ENCODE measurements around the gene TRERF1.

The TRERF1 gene

DNA sequence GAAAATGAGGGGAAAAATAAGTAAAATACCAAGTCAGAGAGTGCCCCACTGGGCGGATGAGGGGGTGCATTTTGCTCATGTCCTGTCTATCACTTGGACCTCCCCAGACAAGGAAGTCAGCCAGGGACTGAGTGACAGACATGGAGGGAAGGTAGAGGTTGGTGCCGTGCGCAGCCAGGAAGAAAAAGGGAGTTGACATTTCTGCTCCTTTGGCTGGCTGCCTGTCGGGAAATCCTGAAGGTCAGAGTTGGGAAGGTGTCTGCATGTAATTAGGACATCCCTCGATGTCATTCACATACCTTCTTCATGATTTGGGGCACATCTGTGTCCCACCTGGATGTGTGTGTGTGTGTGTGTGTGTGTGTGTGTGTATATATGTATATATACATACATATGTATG is 269.6 kb downstream of the TRERF1 start:
- ATAC-seq: no peak
- TF ChIP-seq TOX (CRISPR knock-in tag; IDR thresholded peaks at IDR 0.05; ENCODE audit: borderline replicate concordance): no peak
- TF ChIP-seq ZNF8 (CRISPR knock-in tag; IDR thresholded peaks at IDR 0.05): no peak
- TF ChIP-seq ZC3H10 (CRISPR knock-in tag; IDR thresholded peaks at IDR 0.05): no peak
- TF ChIP-seq, protein P1, sequence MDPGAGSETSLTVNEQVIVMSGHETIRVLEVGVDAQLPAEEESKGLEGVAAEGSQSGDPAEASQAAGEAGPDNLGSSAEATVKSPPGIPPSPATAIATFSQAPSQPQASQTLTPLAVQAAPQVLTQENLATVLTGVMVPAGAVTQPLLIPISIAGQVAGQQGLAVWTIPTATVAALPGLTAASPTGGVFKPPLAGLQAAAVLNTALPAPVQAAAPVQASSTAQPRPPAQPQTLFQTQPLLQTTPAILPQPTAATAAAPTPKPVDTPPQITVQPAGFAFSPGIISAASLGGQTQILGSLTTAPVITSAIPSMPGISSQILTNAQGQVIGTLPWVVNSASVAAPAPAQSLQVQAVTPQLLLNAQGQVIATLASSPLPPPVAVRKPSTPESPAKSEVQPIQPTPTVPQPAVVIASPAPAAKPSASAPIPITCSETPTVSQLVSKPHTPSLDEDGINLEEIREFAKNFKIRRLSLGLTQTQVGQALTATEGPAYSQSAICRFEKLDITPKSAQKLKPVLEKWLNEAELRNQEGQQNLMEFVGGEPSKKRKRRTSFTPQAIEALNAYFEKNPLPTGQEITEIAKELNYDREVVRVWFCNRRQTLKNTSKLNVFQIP (CRISPR knock-in tag; IDR thresholded peaks at IDR 0.05; ENCODE audit: borderline replicate concordance, low read depth): no peak
- no peak for TF ChIP-seq ISL1 (CRISPR knock-in tag; IDR thresholded peaks at IDR 0.05)
- TF ChIP-seq SNAI2 (CRISPR knock-in tag; IDR thresholded peaks at IDR 0.05): no peak
- TF ChIP-seq ZNF70 (CRISPR knock-in tag; IDR thresholded peaks at IDR 0.05): no peak
- TF ChIP-seq GLIS3 (CRISPR knock-in tag; IDR thresholded peaks at IDR 0.05): no peak
- TF ChIP-seq CSDC2 (CRISPR knock-in tag; IDR thresholded peaks at IDR 0.05): no peak
- TF ChIP-seq, protein P2, sequence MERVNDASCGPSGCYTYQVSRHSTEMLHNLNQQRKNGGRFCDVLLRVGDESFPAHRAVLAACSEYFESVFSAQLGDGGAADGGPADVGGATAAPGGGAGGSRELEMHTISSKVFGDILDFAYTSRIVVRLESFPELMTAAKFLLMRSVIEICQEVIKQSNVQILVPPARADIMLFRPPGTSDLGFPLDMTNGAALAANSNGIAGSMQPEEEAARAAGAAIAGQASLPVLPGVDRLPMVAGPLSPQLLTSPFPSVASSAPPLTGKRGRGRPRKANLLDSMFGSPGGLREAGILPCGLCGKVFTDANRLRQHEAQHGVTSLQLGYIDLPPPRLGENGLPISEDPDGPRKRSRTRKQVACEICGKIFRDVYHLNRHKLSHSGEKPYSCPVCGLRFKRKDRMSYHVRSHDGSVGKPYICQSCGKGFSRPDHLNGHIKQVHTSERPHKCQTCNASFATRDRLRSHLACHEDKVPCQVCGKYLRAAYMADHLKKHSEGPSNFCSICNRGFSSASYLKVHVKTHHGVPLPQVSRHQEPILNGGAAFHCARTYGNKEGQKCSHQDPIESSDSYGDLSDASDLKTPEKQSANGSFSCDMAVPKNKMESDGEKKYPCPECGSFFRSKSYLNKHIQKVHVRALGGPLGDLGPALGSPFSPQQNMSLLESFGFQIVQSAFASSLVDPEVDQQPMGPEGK (CRISPR knock-in tag; IDR thresholded peaks at IDR 0.05; ENCODE audit: borderline replicate concordance): no peak
- no peak for TF ChIP-seq ARNTL (CRISPR knock-in tag; IDR thresholded peaks at IDR 0.05; ENCODE audit: borderline replicate concordance, low read depth)
- no peak for TF ChIP-seq ZFP3 (CRISPR knock-in tag; IDR thresholded peaks at IDR 0.05)
- TF ChIP-seq PPARA (CRISPR knock-in tag; IDR thresholded peaks at IDR 0.05; ENCODE audit: borderline replicate concordance): no peak
- no peak for TF ChIP-seq BACH2 (CRISPR knock-in tag; IDR thresholded peaks at IDR 0.05; ENCODE audit: borderline replicate concordance)
- TF ChIP-seq, protein P3, sequence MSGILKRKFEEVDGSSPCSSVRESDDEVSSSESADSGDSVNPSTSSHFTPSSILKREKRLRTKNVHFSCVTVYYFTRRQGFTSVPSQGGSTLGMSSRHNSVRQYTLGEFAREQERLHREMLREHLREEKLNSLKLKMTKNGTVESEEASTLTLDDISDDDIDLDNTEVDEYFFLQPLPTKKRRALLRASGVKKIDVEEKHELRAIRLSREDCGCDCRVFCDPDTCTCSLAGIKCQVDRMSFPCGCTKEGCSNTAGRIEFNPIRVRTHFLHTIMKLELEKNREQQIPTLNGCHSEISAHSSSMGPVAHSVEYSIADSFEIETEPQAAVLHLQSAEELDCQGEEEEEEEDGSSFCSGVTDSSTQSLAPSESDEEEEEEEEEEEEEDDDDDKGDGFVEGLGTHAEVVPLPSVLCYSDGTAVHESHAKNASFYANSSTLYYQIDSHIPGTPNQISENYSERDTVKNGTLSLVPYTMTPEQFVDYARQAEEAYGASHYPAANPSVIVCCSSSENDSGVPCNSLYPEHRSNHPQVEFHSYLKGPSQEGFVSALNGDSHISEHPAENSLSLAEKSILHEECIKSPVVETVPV (CRISPR knock-in tag; IDR thresholded peaks at IDR 0.05): no peak
- no peak for TF ChIP-seq ZNF565 (CRISPR knock-in tag; conservative IDR thresholded peaks at IDR 0.05; ENCODE audit: low read depth)
- TF ChIP-seq, protein P4, sequence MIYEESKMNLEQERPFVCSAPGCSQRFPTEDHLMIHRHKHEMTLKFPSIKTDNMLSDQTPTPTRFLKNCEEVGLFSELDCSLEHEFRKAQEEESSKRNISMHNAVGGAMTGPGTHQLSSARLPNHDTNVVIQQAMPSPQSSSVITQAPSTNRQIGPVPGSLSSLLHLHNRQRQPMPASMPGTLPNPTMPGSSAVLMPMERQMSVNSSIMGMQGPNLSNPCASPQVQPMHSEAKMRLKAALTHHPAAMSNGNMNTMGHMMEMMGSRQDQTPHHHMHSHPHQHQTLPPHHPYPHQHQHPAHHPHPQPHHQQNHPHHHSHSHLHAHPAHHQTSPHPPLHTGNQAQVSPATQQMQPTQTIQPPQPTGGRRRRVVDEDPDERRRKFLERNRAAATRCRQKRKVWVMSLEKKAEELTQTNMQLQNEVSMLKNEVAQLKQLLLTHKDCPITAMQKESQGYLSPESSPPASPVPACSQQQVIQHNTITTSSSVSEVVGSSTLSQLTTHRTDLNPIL (CRISPR knock-in tag; IDR thresholded peaks at IDR 0.05; ENCODE audit: low read depth): no peak

DNA sequence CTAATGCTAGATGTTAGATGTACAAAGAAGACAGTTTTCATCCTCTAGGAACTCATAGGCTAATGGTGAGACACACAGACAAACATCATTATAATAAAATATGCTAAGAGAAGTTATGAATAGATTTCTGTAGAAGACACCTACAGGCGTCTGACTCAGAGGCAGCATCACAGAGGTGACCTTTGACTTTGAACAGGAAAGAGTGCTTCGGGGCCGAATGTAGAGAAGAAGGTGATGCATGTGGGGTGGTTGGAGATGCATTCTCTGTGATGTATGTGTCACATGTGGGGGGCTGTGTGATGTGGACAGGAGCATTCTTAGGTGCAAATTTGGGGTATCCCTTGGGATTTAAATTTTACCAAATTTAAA is 271.8 kb downstream of the TRERF1 start:
- no peak for ATAC-seq
- TF ChIP-seq, protein P1 (CRISPR knock-in tag; IDR thresholded peaks at IDR 0.05; ENCODE audit: borderline replicate concordance, low read depth): no peak
- TF ChIP-seq BACH2 (CRISPR knock-in tag; IDR thresholded peaks at IDR 0.05; ENCODE audit: borderline replicate concordance) (no peak), ZNF565 (CRISPR knock-in tag; conservative IDR thresholded peaks at IDR 0.05; ENCODE audit: low read depth) (no peak), GLIS3 (CRISPR knock-in tag; IDR thresholded peaks at IDR 0.05) (no peak), PPARA (CRISPR knock-in tag; IDR thresholded peaks at IDR 0.05; ENCODE audit: borderline replicate concordance) (no peak), CSDC2 (CRISPR knock-in tag; IDR thresholded peaks at IDR 0.05) (no peak), RARB (CRISPR knock-in tag; IDR thresholded peaks at IDR 0.05) (no peak), TOX (CRISPR knock-in tag; IDR thresholded peaks at IDR 0.05; ENCODE audit: borderline replicate concordance) (no peak), OSR1 (CRISPR knock-in tag; IDR thresholded peaks at IDR 0.05) (no peak), ZC3H10 (CRISPR knock-in tag; IDR thresholded peaks at IDR 0.05) (no peak), ZFP30 (CRISPR knock-in tag; IDR thresholded peaks at IDR 0.05) (no peak), TCF4 (CRISPR knock-in tag; IDR thresholded peaks at IDR 0.05; ENCODE audit: borderline replicate concordance) (no peak), ESRRG (CRISPR knock-in tag; IDR thresholded peaks at IDR 0.05) (no peak), ZNF8 (CRISPR knock-in tag; IDR thresholded peaks at IDR 0.05) (no peak)
- TF ChIP-seq, protein P4 (CRISPR knock-in tag; IDR thresholded peaks at IDR 0.05; ENCODE audit: low read depth): no peak
- TF ChIP-seq, protein P5, sequence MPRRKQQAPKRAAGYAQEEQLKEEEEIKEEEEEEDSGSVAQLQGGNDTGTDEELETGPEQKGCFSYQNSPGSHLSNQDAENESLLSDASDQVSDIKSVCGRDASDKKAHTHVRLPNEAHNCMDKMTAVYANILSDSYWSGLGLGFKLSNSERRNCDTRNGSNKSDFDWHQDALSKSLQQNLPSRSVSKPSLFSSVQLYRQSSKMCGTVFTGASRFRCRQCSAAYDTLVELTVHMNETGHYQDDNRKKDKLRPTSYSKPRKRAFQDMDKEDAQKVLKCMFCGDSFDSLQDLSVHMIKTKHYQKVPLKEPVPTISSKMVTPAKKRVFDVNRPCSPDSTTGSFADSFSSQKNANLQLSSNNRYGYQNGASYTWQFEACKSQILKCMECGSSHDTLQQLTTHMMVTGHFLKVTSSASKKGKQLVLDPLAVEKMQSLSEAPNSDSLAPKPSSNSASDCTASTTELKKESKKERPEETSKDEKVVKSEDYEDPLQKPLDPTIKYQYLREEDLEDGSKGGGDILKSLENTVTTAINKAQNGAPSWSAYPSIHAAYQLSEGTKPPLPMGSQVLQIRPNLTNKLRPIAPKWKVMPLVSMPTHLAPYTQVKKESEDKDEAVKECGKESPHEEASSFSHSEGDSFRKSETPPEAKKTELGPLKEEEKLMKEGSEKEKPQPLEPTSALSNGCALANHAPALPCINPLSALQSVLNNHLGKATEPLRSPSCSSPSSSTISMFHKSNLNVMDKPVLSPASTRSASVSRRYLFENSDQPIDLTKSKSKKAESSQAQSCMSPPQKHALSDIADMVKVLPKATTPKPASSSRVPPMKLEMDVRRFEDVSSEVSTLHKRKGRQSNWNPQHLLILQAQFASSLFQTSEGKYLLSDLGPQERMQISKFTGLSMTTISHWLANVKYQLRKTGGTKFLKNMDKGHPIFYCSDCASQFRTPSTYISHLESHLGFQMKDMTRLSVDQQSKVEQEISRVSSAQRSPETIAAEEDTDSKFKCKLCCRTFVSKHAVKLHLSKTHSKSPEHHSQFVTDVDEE (CRISPR knock-in tag; IDR thresholded peaks at IDR 0.05): no peak
- TF ChIP-seq, protein P3 (CRISPR knock-in tag; IDR thresholded peaks at IDR 0.05): no peak
- TF ChIP-seq, protein P2 (CRISPR knock-in tag; IDR thresholded peaks at IDR 0.05; ENCODE audit: borderline replicate concordance): no peak
